HEK293T (cell line): Measurements from ENCODE around the gene CYB5A.

Source experiments
- ARNT ChIP-seq: fragments of 450-650 bp; IDR thresholded peaks from 2 replicates; pipeline ENCODE4 v1.6.1; 2017; ENCODE audit warnings: mild to moderate bottlenecking
- BHLHE40 ChIP-seq: fragments of 450-650 bp; IDR thresholded peaks from 2 replicates; pipeline ENCODE4 v1.6.1; 2016; ENCODE audit warnings: mild to moderate bottlenecking, moderate library complexity, borderline replicate concordance
- ELF4 ChIP-seq: fragments of 450-650 bp; IDR thresholded peaks from 2 replicates; pipeline ENCODE4 v1.6.1; 2017; ENCODE audit warnings: antibody characterized with exemption
- FOXA1 ChIP-seq: fragments of 450-650 bp; IDR thresholded peaks from 2 replicates; pipeline ENCODE4 v1.6.1; 2016; ENCODE audit warnings: mild to moderate bottlenecking
- L3MBTL2 ChIP-seq: fragments of 450-650 bp; conservative IDR thresholded peaks from 2 replicates; pipeline ENCODE4 v1.6.1; 2016; ENCODE audit warnings: mild to moderate bottlenecking
- LEF1 ChIP-seq: fragments of 450-650 bp; IDR thresholded peaks from 2 replicates; pipeline ENCODE4 v1.6.1; 2017; ENCODE audit warnings: mild to moderate bottlenecking, borderline replicate concordance
- SP1 ChIP-seq: fragments of 450-650 bp; IDR thresholded peaks from 2 replicates; pipeline ENCODE4 v1.6.1; 2017
- SUZ12 ChIP-seq: fragments of 450-650 bp; IDR thresholded peaks from 2 replicates; pipeline ENCODE4 v1.6.1; 2016; ENCODE audit warnings: mild to moderate bottlenecking
- TARDBP ChIP-seq: fragments of 450-650 bp; IDR thresholded peaks from 2 replicates; pipeline ENCODE4 v1.6.1; 2016
- ZNF384 ChIP-seq: fragments of 450-650 bp; IDR thresholded peaks from 2 replicates; pipeline ENCODE4 v1.6.1; 2016

DNA sequence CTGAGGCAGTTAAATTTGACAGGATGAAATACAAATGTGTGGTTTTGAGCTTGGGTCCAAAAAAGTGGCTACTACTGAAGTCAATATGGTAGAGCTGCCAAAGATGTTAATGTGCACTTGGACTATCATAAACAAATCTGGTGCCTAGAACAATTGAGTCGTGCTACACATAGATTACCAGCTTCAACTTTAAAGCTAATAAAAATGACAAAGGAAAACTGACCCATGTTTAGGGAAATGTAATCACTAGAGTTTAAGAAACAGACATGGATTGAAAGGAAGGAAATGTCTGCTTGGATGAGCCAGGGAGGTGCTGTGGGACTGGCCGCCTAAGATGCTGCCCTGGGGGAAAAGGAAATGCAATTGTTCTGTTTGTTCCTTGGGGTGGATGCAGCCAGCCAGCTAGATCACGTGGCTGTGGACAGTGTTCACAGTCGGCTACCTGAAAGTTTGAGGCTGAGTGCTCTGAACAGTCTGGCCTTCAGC is 36.6 kb downstream of the CYB5A start:
- TF ChIP-seq TARDBP: no peak
- no peak for TF ChIP-seq BHLHE40
- no peak for TF ChIP-seq SP1
- no peak for TF ChIP-seq SUZ12
- no peak for TF ChIP-seq ARNT
- no peak for TF ChIP-seq ELF4
- TF ChIP-seq LEF1: no peak
- TF ChIP-seq FOXA1: no peak
- TF ChIP-seq ZNF384: no peak
- no peak for TF ChIP-seq L3MBTL2
